Left kidney (tissue), 2 donors: ENCODE data around the gene OPCML. TPM values are rescaled to one million over a fixed set of nuclear protein-coding genes. Genes with fewer than 3 reads are reported as not detected.

ENCODE experiments used
- DNase-seq: peaks from one replicate; pipeline ENCODE4 v3.0.0-alpha.2; 2013
- polyA plus RNA-seq: library from polyadenylated mRNA; unstranded; fragments of 120-200 nt; gene quantifications from one replicate; pipeline ENCODE4 v1.2.1, GENCODE V29; 2013; ENCODE audit not compliant: insufficient read length

OPCML gene
- polyA plus RNA-seq, 1 donor, result 13.9 TPM

- DNase-seq, result no peak
Observed at GRCh38 chr11:133284156-133284555, 248.1 kb downstream of the OPCML start.

- DNase-seq, result no peak
Observed at GRCh38 chr11:133277886-133278285, 254.4 kb downstream of the OPCML start.

DNA sequence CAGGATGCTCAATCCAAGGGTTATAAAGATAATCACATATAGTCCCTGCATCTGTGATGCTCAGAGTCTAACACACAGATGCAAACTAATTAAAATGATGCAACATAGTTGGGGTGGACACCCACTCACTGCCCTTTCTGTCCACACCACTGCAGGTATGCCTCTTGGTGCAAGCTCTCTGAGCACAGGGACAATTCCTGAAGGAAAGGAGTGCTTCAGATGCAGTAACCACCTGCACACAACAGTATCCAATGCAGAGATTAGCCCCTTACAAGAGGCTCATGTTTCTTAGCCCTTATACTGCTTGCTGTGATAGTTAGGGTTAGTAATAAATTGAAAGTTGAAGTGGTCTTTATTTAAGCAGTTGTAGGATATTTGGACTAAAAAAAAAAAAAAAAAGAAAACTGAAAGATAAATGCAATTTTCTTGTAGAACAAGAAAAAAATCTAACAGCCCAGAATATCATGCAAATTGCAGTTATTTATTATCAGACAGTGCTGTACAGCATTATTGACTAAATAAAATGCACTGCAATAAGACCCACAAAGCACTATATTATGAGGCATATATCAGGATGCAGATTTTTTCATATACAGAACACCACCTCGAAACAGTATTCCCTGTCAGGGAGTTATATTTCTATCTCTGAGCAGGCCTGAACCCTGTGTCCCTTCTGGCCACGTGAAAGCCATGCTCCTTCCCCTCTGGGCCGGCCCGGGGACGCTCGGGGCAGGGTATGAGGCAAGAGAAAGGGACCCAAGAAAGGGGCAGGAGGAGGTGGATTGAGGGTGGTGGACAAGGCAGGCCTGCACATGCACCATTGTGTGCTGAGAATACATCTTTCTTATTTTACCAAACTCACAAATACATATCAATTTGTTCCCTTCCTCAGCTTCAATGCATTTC, 260.2 kb downstream of the OPCML start:
- no peak for DNase-seq

DNA sequence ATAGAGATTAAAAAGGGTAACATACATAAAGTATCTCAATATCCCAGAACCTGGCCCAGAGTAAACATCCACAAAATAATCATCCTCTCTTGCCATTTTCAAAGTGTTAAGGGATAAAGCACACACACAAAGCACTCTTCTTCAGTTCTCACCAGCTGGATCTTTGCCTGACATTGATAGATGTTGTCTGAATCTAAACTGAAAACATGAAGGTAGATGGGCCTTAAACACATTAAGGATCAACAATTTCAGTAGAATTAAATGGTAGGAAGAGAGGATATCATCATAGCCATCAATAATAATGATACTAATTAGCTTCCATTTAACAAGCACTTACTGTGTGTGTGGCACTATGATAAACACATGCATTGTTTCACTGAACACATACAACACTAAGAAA, 261.1 kb downstream of the OPCML start:
- no peak for DNase-seq

- no peak for DNase-seq
Observed at GRCh38 chr11:133269267-133269666, 263.0 kb downstream of the OPCML start.

- DNase-seq, result peak; percentile 10
Observed at GRCh38 chr11:133266986-133267385, 265.3 kb downstream of the OPCML start.

- DNase-seq, result no peak
Observed at GRCh38 chr11:133265530-133266035, 266.7 kb downstream of the OPCML start.

DNA sequence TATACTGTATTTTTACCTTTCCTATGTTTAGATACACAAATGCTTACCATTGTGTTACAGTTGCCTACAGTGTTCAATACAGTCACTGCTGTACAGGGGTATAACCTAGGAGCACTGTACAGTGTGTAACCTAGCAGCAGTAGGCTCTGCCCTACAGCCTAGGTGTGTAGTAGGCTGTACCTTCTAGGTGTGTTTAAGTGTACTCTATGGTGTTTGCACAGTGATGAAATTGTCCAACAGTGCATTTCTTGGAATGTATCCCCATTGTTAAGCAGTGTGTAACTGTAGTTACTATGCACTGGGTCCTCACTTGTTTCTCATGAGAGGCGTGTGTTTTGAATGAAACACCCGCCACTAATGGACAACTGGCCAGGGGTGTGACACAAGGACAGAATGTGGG, 269.0 kb downstream of the OPCML start:
- no peak for DNase-seq

DNA sequence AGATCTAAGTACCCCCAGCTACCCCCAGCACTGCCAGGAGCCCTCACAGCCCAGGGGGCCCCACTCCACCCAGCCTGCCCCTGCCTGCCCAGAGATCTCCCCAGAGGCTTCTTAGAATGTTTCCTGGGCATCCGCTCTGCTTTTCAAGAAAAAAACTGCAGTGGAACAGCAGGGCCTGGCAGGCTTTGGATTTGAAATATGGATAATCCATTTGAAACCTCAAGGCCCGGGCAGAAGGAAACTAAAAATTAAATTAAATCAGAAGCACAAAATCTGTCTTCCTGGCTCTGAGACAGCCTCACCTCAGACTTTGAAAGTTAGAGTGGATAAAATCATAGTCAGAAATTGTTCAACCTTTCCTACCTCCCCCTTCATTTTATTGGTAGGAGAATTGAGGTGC, 273.6 kb downstream of the OPCML start:
- DNase-seq, result no peak

- DNase-seq, result peak; percentile 28
Observed at GRCh38 chr11:133254601-133255000, 277.7 kb downstream of the OPCML start.

GRCh38 chr11:133253570-133253969, 278.7 kb downstream of the OPCML start:
- DNase-seq, result no peak

DNA sequence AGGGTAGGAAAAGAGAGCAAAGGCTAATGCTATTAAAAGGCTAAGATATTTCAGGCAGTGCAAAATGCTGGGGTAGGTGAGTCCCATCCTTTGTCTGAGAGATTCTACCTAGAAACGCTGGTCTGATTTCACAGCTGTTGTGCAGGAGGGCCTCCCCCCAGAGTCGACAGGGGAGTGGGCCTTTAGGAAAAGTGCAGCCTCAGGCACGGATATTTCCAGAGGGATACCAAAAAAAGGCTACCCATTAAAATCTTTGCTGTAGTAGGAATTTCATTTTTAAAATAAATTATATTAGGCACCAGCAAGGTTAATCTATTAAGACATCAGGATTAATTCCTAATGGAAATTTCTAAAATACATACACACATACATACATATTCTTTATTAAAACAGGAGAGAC, 280.5 kb downstream of the OPCML start:
- DNase-seq, result no peak

GRCh38 chr11:133249530-133249929, 282.8 kb downstream of the OPCML start:
- no peak for DNase-seq

GRCh38 chr11:133249065-133249464, 283.2 kb downstream of the OPCML start:
- DNase-seq, result no peak

DNA sequence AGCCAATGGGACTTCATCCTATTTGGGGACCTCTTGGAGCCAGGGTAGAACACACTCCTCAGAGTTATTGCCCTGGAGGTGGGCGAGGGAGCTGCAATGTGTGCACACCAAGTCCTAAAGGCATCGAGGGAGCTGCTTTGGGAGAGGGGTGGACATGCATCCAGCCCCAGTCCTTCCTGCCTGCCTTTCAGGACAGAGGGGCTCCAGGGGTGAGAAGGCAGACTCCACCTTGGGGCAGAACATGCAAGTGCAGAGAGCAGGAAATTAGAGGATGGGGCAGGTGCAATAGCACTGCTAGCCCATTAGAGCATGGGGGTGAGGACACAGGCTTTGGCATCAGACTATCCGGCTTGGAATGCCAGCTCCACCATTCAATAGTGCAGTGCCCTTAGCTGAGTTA, 288.5 kb downstream of the OPCML start:
- DNase-seq, result no peak

DNA sequence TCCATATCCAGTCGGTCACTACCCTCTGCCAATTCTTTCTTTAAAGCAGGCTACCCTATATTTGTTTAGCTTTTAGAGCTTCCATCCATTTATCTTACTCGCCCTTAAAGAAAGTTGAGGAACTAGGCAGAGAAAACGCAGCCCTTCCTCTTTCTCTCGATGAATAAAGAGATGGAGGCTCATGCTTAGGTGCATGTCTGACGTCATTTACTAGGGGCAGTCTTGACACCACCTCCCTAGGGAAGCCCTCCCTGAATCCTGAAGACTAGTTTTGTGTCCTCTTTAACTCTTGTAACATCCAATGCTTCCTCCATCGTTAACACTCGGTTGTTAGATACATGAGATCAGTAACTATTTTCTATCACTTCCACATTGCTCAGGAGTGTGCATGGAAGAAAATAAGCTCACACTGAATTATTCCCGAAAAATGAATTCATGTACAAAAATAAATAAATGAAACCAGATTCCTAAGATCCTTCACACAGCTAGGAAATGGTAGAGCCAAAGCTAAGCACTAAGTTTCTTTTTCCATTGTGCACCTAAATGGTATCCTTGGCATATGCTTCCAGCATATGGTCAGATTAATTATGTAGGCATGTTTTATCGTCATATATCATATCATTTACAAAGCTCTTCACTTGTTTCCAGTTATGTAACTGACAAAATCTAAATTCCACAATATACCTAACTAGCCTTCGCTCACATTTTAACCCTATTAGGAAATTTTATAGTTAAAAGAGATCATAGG, 291.2 kb downstream of the OPCML start:
- no peak for DNase-seq

DNA sequence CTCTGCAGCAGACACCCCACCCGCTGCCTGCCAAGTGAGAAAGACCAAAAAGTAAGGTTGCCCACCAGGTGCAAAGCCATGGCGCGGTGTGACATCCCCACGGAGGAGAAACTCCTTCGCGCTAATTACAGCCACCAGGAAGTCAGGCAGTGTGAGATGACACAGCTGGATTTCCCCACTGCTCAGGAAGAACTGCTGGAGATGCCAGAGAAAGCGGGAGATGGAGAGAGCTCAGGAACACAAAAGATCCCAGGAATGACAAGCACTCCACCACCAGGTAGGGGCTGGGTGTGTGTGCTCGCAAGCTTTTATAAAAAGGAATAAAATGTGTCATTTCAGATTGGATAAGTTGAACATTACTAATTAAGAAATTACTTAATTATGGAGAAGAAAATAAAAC, 292.7 kb downstream of the OPCML start:
- DNase-seq, result no peak

- DNase-seq, result no peak
Observed at GRCh38 chr11:133238495-133238894, 293.8 kb downstream of the OPCML start.

GRCh38 chr11:133238027-133238426, 294.3 kb downstream of the OPCML start:
- no peak for DNase-seq

- no peak for DNase-seq
Observed at GRCh38 chr11:133235381-133235780, 296.9 kb downstream of the OPCML start.

- no peak for DNase-seq
Observed at GRCh38 chr11:133234883-133235282, 297.4 kb downstream of the OPCML start.

- DNase-seq, result no peak
Observed at GRCh38 chr11:133232665-133233064, 299.6 kb downstream of the OPCML start.

DNA sequence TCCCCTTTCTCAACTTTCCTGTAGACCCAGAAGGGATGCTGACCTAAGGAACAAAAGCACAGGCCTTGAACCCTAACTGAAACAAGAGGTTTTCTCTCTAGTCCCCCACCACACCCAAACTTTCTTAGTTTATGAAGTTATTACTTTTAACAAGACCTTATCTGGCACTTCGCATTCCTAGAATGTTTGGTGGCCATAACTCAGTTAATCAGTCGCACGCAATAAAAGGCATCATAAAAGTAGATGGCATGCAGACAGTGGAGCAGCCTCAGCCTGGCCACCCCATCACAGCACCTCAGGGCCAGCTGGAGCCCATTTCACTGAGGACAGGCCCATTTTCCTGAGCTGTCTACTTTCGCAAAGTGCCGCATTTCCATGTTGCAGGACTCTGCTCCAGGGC, 301.9 kb downstream of the OPCML start:
- DNase-seq, result no peak
